ENCODE data around the gene PLA2G4E. TPM values are rescaled to one million over a fixed set of nuclear protein-coding genes. Genes with fewer than 3 reads are reported as not detected.

The PLA2G4E gene
- polyA plus RNA-seq, 10 donors, result 0.50 to 1.9 (median 1.2) TPM

DNA sequence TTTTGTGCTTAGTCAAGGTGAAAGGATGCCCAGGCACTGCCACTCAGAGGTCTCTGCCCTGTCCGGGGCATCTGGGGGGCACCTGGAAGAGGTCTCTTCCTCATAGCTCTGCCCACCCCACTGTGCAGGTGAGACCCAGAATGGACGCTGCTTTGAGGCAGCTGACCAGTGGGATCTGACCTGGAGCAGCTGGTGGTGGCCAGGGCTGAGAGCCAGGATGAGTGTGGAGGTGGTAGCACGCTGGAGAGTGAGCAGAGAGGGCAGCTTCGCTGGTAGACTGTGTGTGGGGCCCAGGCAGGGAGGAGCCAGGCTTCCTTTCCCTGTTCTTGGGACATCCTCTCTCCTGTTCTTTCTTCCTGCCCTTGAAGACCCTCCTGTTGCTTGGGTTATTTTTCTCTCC is 32.2 kb upstream of the PLA2G4E start:
- no peak for DNase-seq

DNA sequence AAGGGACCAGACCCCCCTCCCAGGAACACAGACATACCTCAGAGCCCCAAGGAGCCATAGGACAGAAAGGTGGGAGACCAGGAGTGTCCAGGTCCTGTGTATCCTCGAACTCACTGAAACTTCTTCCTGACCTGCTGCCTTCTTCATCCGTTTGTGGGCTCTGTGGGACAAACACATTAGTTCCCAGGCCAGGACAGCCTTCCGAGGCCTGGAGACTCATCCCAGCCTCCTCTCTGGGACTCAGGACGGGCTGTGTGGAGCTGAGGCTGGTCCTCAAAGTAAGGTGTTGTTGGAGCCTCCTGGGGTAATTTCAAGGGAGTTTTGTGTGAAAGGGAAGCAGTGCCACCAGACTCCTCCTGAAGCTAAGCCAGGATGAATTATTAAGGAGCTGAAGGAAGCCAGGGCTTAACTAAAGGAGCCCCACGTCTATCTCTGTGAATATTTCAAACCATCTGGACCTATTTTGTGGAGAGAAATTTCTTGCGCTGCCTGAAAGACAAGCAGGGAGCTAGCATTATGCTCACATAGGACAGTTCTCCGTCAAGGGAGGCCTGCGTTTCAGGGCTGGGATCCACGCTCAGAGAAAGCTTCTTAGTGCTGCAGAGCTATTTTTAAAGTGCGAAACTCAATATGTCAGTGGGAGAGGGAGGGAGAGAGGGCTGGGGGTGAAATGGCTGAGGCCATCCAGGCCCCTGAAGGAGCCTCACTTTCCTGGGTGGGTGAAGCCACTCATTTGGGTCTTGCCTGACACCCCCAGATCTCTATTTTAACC is 29.8 kb upstream of the PLA2G4E start:
- DNase-seq, result peak in 2 of 3 donors; percentile 38 to 52

DNA sequence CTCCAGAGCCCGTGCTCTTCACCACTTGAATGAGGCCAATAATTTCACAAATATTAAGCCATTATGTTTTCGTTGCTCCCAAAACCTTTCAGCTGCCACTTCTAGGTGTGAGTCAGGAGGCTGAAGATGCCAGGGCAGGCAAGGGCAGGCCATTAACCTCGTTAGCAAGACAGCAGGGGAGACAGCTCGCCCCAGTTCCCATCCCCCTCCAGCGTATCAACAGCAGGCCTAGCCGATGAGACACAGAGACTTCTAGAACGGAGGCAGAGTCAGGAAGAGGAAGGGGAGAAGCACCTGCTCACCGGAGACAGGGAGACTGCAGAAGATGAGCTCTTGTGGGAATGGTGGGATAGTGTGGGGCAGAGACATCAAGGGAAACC is 28.0 kb upstream of the PLA2G4E start:
- no peak for DNase-seq

DNA sequence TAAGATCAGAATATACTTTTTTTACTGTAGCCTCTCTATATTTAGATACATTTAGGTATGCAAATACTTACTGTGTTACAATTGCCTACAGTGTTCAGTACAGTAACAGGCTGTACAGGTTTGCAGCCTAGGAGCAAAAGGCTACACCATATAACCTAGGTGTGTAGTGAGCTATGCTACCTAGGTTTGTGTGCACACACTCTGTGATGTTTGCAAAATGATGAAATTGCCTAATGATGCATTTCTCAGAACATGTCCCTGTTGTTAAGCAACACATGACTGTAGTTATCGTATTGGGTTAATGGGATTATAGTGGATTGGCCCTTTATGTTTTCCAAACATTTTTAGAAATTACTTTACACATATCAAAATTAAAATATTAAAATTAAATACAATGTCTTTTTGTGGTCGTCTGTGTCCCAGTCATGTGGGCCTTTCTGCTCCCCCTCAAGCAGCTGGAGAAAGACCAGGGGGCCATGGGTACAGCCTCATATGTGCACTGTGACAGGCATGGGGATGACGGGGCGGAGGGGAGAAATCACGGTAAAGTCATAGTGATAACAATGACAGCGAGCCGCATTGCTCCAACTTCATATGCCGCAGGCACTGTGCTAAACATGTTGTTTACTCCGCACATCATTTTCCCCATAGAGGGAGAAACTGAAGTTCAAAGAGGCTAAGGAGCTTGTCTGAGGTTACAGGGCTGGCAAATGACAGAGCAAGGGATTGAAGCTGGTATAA is 27.4 kb upstream of the PLA2G4E start:
- no peak for DNase-seq

DNA sequence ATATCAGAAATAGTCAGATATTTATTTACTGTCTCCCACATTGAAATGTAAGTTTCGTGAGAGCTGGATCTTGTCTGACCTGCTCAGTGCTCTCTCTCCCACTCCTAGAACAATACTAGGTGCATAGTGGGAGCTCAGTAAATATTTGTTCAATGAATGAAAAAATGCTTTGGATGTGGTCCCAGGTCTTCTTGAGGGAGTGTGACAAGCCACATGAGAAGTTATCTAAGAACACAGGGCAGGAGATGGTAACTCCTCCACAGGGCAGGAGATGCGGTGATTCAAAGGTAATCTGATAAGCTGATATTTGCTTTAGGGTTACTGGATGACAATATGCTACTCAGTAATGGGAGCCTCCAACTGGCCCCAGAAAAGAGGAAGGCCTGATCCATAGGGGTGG is 25.8 kb upstream of the PLA2G4E start:
- DNase-seq, result no peak

DNA sequence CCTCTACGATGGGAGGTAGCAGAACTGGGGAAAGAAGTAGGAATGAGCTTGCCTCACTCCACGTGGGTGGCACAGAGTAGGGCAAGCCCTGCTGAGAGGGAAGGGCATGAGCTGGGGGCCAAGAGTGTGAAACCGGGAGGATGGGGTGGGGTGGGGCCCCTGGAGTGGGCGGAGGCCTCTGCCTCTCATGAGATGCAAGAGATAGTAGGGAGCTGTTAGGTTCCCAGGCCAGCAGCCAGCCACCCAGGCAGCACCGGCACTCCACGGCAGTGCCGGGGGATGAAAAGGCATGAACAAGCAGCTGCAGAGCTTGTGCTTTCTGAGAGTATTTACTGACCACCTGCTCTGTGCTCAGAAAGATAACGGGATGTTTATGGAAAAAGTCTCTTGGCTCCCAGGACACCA is 24.4 kb upstream of the PLA2G4E start:
- no peak for DNase-seq

DNA sequence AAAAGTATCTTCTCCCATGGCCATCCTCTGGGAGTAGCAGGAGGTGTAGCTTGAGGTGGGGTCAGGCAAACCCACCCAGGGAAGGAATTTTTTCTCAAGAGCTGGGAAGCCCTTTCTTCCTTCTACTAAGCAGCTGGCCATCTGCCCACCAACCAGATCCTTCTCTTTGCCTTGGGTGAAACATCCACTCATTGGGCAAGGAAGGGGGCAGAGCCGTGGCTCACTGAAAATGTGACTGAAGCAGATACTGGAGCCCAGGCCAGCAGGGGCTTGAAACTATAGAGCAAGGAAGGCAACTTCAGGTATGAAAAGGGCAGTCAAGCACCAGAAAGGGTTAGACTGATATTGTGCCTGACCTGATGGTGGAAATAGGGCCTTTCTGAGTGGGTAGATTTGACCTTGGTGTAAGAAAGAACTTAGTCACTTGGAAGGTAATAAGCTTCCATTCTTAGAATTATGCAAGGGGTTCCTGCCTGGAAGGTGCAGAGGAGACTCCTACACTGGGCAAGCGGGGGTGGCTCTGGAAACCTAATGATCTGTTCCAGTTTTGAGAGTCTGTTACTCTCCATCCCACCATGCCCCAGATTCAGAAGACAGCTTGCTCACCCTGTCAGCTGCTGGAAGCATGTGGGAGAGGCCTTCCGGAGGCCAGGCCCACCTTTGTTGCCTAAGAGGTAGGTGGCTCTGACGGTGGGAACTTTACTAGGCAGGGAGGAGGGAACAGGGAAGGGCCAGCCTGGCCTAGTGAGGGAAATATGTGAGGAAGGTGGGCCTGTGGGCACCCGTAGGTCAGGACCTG is 22.0 kb upstream of the PLA2G4E start:
- no peak for DNase-seq

DNA sequence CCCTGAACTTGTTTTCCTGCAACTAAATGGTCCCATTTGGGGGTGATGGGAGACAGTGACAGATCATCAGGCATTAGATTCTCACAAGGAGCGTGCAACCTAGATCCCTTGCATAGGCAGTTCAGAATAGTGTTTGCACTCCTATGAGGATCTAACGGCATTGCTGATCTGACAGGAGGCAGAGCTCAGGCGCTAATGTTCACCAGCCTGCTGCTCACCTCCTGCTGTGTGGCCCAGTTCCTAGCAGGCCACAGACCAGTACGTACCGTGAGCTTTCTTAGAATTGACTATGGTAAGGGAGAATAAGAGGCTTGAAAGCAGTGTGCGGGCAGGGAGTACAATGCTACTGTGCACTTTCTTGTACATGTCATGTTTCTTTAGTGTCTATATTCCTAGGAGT is 17.6 kb upstream of the PLA2G4E start:
- DNase-seq, result no peak

DNA sequence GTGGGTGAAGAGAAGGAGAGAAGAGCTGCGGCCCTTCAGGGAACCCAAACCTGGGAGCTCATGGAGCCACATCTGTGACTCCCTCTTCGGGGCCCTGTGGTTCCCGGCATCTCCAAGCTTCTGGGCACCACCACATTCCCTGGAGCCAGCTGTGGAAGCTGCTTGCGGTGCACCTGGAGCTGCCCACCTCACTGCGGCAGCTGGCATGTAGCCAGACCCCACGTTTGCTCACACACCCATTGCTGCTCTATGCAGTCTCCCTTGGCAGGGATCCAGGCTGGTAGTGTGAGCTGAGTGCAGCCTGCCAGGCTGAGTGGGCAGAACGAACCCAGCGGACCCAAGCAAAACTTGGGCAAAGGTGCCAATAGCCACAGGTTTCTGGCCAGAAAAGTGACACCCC is 16.8 kb upstream of the PLA2G4E start:
- DNase-seq, result no peak

DNA sequence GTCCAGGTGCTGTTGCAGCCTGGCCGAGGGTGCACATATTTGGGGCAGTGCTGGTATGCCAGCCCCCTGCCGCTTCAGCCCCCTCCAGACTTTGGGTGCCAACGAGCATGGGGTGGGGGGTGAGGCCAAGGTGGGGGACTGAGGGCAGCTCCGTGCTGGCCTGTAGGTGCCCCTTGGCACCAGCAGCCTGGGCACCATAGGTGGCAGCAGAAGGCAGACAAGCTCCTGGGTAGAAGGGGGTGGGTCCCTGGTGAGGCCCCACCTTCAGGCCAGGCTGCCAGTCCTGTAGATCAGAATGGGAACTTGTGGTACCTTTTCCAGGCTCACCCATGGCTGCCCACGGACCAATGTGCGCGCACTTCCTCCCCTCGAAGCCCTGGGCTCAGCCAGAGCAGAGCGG is 16.1 kb upstream of the PLA2G4E start:
- no peak for DNase-seq

DNA sequence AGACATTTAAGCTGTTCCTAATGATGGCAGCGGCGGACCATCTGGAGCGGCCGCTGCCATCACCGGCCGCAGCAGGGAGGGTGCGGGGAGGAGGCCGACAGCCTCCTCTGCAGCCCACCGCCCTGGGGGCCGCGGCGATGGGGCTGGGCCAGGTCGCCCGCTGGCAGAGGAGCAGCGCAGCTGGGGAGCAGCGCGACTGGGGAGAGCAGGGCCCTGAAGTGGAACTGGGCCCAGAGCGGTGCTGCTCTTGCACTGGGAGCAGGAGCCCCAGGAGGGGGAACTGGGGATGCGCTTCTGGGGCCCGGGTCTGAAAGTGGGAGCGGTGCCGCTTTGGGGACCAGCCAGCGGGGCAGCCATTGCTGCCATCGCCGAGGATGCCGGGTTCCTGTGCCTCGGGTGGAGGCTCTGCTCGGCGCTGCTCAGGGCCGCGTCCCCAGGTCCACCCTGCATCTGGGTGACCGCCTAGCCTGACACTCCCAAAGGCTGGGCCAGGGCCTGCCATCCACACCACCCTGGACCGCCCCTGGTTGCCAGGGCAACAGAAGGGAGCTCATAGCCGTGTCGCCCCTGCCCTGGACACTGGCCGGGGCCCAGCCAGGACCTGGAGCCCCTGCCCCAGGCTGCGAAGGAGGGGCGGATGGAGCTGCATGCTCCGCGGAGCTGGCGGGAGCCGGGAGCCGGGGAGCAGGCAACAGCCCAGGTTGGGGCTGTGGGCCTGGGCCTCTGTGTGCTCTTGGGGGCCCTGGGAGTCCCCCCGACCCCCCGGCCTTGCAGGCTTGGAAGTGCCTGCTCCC is 15.5 kb upstream of the PLA2G4E start:
- no peak for DNase-seq

DNA sequence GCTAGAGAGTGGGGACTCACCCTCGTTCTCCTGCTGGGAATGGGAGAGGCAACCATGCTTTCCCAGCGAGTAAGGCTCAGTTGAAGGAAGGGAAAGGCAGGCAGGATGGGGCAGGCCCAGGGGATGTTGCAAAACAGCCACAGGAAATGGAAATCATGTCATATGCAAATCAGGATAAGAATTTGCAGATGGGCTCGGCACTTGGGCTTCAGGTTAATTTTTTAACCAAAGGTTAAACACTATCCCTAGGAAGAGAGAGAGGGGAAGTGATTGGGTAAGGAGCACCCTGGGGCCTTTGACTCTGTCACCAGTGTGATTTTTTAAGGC is 14.6 kb upstream of the PLA2G4E start:
- no peak for DNase-seq

DNA sequence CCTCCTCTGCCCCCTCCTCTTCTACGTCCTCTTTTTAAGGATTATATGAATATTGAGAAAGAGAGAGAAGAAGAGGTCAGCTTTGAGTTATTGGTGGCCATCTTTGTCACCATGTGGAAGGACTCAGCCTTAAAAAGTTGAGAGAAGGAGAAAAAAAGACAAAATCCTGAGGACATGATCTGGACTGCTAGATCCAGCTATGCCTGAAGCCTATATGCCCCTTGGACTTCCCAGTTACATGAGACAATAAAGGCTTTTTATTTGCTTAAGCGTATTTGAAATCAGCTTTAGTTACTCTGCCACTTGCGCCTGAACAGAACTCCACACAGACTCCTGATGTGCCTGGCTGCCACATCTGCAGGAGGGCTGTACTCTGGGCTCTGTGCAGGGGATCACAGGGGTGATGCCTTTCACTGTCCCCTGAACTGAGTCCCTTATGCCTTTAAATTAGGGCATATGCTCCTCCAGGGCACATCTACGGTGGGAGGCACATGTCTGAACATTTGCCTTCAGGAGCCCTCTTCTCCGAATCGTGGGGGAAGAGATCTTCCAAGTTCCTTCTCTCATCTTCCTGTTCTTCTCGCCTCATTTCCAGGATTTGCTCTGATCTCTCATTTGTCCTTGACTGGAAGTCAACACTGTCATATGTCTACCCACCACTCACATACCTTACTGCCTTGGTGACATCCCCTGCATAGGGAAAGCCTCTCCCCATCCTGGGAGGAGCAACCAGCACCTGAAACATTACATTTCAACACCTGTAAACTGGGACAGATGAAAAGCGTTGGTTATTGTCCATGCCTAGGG is 14.0 kb upstream of the PLA2G4E start:
- DNase-seq, result no peak

DNA sequence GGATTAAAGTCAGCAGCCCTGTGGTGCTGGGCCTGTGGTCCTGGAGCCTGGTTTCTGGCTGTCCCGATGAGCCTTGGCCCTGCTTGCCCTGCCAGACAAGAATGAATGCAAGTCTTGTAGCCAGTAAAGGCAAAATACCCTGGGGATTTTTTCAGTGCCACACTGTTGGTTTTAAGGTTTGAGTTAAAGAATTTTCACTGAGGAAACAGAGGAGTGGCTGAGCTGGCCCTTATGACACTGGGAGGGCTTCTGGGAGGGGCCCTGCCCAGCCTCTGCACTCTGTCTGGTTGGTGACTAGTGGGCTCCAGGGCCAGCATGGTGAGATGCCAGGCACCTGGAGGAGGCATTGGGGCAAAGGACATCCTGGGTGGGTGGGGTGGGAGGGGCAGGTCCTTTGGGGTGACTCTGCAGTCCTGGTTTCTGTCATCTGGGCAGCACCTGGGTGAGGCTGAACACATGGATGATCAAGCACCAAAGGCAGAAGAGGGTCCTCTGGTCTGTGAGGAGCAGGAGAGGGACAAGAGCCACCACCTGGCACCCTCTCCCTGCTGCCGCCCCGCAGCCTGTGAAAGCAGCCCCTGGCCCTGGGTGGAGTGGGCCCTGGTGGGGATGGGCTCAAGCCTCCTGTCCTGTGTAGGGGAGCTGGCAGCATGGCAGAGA is 12.5 kb upstream of the PLA2G4E start:
- DNase-seq, result no peak

DNA sequence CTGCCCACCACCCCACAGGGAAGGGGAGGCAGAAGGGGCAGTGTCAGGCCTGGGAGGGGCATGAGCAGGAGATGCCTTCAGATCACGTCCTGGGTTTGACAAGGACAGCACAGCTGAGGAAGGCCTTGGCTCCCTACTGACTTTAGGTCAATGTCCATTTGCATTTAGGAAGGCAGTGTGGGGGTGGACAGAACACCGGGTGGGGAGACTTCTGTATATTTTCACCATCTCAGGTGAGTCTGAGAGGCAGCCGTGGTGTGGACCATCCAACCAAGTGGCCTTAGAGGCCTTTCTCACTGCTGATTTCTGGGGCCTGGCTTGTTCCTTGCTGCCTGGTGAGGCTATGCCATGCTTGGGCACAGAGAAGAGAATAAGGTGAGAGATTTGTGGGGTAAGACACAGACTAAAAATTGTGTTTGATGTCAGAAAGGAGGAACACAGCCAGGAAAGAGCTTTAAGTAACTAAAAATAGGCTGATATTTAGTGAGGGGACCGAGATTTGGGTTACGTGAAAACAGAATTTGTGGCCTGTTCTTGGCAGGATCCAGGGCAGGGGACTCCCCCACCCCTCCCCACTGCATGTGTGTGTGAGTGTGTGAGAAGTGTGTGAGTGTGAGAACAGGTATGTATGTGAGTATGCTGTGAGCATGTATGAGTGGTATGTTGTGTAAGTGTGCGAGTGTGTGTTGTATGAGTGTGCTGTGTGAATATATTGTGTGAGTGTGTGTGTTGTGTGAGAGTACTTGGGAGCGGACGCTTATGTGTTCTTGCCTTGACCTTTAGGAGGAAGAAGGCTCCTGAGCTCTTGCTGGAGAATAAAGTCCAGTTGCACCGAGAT is 11.8 kb upstream of the PLA2G4E start:
- no peak for DNase-seq

DNA sequence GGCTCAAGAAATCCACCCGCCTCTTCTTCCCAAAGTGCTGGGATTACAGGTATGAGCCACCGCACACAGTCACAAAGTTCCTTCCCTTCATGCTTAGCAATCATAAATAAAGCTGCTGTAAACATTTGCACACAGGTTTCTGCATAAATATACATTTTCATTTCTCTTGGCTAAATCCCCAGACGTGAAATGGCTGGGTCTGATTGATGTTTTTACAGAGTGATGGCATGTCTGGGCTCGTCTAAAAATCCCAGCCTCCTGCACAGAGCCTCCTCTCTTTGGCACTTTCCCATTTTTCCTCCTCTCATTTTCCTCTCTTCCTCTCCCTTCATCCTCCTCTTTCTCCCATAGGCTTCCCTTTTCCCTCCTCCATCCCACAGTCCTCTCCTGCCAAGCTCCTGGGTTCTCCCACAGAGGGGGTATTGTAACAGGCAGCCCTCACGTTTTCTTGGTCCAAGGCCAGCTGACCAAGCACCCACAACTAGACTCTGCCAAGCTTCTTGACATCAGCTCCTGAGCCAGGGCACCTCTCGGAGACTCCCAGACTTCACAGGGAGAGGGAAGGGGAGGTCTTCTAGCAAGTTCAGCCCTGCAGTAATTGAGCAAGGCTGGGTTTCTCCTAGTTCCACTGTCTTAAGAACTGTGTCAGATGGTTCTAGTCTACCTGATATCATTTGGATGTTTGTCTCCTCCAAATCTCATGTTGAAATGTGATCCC is 10.5 kb upstream of the PLA2G4E start:
- DNase-seq, result no peak

DNA sequence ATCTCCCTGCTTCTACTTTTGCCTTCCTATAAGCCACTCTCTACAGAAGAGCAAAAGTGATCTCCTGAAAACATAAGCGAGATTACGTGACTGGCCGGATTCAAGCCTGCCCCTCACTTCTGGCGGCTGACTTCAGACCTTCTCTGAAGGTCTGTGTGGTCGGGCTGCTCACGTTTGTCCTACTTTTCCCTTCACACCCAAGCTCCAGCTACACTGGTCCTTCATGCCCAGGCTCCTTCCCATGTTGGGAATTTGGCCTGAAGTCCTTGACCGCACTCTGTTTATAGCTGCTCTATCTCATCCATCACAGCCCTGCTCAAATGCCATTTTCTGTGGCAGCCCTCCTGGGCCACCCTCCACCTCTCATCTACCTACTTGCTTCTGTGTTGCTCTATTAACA is 6.7 kb upstream of the PLA2G4E start:
- no peak for DNase-seq

DNA sequence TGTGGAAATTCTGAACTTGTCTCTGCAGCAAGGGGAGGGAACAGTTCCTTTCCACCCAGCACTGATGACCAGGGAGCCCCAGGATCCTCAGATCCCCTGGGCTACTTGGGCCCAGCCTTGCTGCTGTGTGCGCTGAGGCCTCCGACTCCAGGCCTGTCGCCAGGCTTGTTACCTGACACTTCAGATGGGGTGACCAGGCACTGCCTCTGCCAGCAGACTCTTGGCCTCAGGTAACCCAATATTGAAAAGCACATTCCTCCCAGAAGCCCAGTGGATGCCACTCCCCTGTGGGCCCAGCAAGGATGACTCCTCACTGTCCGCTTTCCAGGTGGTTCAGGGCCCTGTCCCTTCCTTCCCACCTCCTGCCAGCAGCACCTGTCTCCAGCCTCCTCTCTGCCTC is 3.5 kb upstream of the PLA2G4E start:
- DNase-seq, result peak in 2 of 3 donors; percentile 5 to 10

DNA sequence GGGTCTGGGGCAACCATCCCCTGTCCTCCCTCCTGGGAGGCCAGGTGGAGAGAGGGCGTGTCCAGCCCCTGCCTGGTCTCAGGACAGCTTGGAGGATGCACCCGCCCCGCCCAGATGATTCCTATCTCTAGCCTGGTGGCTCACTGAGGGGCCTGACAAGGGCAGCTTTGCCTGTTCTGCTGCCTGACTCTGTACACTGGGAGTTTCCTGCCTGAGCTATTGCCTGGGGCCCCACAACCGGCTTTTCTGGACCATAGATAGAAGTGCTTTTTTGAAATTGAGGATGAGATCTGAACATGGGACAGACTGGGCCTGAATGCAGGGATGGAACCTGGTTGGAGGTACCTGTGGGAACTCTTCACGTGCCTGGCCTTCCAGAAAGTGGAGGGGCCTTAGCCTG is 751 bp upstream of the PLA2G4E start:
- DNase-seq, result no peak
